ENCODE measurements around the gene NLRC3. TPM values are rescaled to one million over a fixed set of nuclear protein-coding genes. Genes with fewer than 3 reads are reported as not detected.

The NLRC3 gene
- total RNA-seq, 1 experiment from 2014 or later = 0.09 TPM

GRCh38 chr16:3578610-3579551 lies 1.7 kb upstream of the NLRC3 start:
- no peak for DNase-seq (ENCODE audit: low spot score)
- TF ChIP-seq, protein P1, sequence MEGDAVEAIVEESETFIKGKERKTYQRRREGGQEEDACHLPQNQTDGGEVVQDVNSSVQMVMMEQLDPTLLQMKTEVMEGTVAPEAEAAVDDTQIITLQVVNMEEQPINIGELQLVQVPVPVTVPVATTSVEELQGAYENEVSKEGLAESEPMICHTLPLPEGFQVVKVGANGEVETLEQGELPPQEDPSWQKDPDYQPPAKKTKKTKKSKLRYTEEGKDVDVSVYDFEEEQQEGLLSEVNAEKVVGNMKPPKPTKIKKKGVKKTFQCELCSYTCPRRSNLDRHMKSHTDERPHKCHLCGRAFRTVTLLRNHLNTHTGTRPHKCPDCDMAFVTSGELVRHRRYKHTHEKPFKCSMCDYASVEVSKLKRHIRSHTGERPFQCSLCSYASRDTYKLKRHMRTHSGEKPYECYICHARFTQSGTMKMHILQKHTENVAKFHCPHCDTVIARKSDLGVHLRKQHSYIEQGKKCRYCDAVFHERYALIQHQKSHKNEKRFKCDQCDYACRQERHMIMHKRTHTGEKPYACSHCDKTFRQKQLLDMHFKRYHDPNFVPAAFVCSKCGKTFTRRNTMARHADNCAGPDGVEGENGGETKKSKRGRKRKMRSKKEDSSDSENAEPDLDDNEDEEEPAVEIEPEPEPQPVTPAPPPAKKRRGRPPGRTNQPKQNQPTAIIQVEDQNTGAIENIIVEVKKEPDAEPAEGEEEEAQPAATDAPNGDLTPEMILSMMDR (conservative IDR thresholded peaks at IDR 0.05; ENCODE audit: low read depth, low read length) = no peak
- no peak for TF ChIP-seq EZH2 (IDR thresholded peaks at IDR 0.05; ENCODE audit: borderline replicate concordance, low read depth, low read length, poor library complexity, severe bottlenecking)
- H3K36me3 ChIP-seq (ENCODE audit: insufficient read depth, low read length, poor library complexity, severe bottlenecking) = peaks cover 8% of the 10 kb centered on the region
- intact Hi-C loops (cut with micrococcal nuclease; ENCODE audit: unreplicated experiment) = no loop called here
- BruUV-seq (replicated peaks) = no TSS peak
- POLR2A ChIA-PET (ENCODE audit: low non-redundant PET) = no interaction called here
- H3K4me1 ChIP-seq (ENCODE audit: insufficient read depth, low read length, poor library complexity, severe bottlenecking) = peaks cover 16% of the 10 kb centered on the region
- H3K27ac ChIP-seq (ENCODE audit: low read depth, low read length, poor library complexity, severe bottlenecking) = no peak overlapping the region
- H3K9me3 ChIP-seq (ENCODE audit: low read depth, low read length, poor library complexity, severe bottlenecking) = no peaks in the 10 kb centered on the region
- CTCF ChIA-PET = no interaction called here
- H3K27me3 ChIP-seq (replicated peaks; ENCODE audit: insufficient read depth, low read depth, low read length, poor library complexity) = no peaks in the 10 kb centered on the region
- no peak overlapping the region for H3K4me3 ChIP-seq (ENCODE audit: low read depth, low read length, poor library complexity, severe bottlenecking)

DNA sequence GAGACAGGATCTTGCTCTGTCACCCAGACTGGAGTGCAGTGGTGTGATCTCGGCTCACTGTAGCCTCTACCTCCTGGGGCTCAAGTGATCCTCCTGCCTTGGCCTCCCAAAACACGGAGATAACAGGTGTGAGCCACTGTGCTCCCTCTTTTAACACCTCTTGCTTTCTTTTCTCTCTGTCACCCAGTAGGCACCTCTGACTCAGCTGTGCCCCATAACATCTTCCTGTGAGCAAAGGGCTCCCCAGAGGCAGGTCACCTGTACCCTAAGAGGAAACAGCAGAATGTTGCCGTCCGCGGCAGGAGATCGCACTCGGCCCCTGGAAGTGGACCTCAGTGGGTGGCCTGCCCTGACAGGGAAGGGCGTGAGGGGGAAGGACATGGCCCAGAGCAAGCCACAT lies 918 bp upstream of the NLRC3 start:
- DNase-seq (ENCODE audit: low spot score) = no peak
- CTCF ChIA-PET = no interaction called here
- H3K36me3 ChIP-seq (ENCODE audit: insufficient read depth, low read length, poor library complexity, severe bottlenecking) = peaks cover 8% of the 10 kb centered on the region
- H3K4me3 ChIP-seq (ENCODE audit: low read depth, low read length, poor library complexity, severe bottlenecking) = no peak overlapping the region
- H3K27ac ChIP-seq (ENCODE audit: low read depth, low read length, poor library complexity, severe bottlenecking) = no peak overlapping the region
- POLR2A ChIA-PET (ENCODE audit: low non-redundant PET) = no interaction called here
- intact Hi-C loops (cut with micrococcal nuclease; ENCODE audit: unreplicated experiment) = no loop called here
- H3K9me3 ChIP-seq (ENCODE audit: low read depth, low read length, poor library complexity, severe bottlenecking) = no peaks in the 10 kb centered on the region
- no TSS peak for BruUV-seq (replicated peaks)
- H3K4me1 ChIP-seq (ENCODE audit: insufficient read depth, low read length, poor library complexity, severe bottlenecking) = peaks cover 16% of the 10 kb centered on the region
- no peak for TF ChIP-seq EZH2 (IDR thresholded peaks at IDR 0.05; ENCODE audit: borderline replicate concordance, low read depth, low read length, poor library complexity, severe bottlenecking)
- TF ChIP-seq, protein P1 (conservative IDR thresholded peaks at IDR 0.05; ENCODE audit: low read depth, low read length) = no peak
- no peaks in the 10 kb centered on the region for H3K27me3 ChIP-seq (replicated peaks; ENCODE audit: insufficient read depth, low read depth, low read length, poor library complexity)

DNA sequence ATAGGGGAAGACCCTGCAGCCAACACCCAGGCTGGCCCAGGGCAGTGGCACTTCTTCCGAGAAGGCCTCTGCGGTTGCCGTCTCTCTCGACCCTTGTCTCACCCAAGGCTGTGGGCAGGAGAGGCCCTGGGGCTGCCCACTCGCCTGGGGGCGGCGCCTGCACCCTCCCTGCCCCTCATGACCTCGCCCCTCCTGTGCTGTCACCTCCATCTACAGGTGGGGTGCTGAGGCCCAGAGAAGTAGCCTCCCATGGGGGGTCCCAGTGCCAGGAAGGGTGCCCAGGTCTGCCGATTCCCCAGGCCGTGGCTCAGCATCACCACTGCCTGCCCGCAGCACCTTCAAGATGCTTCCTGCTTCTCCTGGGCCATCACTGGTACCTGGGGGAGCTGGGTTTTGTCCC lies 992 bp downstream of the NLRC3 start:
- no peak overlapping the region for H3K4me3 ChIP-seq (ENCODE audit: low read depth, low read length, poor library complexity, severe bottlenecking)
- H3K36me3 ChIP-seq (ENCODE audit: insufficient read depth, low read length, poor library complexity, severe bottlenecking) = no peaks in the 10 kb centered on the region
- intact Hi-C loops (cut with micrococcal nuclease; ENCODE audit: unreplicated experiment) = no loop called here
- H3K4me1 ChIP-seq (ENCODE audit: insufficient read depth, low read length, poor library complexity, severe bottlenecking) = peaks cover 15% of the 10 kb centered on the region
- CTCF ChIA-PET = no interaction called here
- TF ChIP-seq EZH2 (IDR thresholded peaks at IDR 0.05; ENCODE audit: borderline replicate concordance, low read depth, low read length, poor library complexity, severe bottlenecking) = no peak
- TF ChIP-seq, protein P1 (conservative IDR thresholded peaks at IDR 0.05; ENCODE audit: low read depth, low read length) = no peak
- no peaks in the 10 kb centered on the region for H3K27me3 ChIP-seq (replicated peaks; ENCODE audit: insufficient read depth, low read depth, low read length, poor library complexity)
- POLR2A ChIA-PET (ENCODE audit: low non-redundant PET) = no interaction called here
- no peak overlapping the region for H3K27ac ChIP-seq (ENCODE audit: low read depth, low read length, poor library complexity, severe bottlenecking)
- no peak for DNase-seq (ENCODE audit: low spot score)
- no TSS peak for BruUV-seq (replicated peaks)
- no peaks in the 10 kb centered on the region for H3K9me3 ChIP-seq (ENCODE audit: low read depth, low read length, poor library complexity, severe bottlenecking)
